Astrocyte of the cerebellum (primary cell): Measurements from ENCODE around the gene SH3PXD2B.
"Not testable (repeated sequence)": the region's sequence is repeated elsewhere in the genome, so short reads cannot be mapped to it uniquely, and the experiment has no call there.

Source experiments
- DNase-seq: peaks from one replicate; pipeline ENCODE4 v3.0.0-alpha.2; 2011; ENCODE audit warnings: low read depth
- H3K4me3 ChIP-seq: 2 replicates; pipeline ENCODE4 v1.5.1; 2011; ENCODE audit warnings: mild to moderate bottlenecking, low read depth, low read length, moderate library complexity
- in situ Hi-C: cut with HindIII; loops from 2 replicates; pipeline ENCODE4 v1.10.0; 2017; ENCODE audit warnings: low sequenced_read_pairs
- TF ChIP-seq, protein P1 (sequence below): IDR thresholded peaks from 2 replicates; pipeline ENCODE4 v1.5.1; 2012; ENCODE audit warnings: low read length, low read depth, moderate library complexity, mild to moderate bottlenecking; ENCODE audit errors: missing control alignments

Gene SH3PXD2B

DNA sequence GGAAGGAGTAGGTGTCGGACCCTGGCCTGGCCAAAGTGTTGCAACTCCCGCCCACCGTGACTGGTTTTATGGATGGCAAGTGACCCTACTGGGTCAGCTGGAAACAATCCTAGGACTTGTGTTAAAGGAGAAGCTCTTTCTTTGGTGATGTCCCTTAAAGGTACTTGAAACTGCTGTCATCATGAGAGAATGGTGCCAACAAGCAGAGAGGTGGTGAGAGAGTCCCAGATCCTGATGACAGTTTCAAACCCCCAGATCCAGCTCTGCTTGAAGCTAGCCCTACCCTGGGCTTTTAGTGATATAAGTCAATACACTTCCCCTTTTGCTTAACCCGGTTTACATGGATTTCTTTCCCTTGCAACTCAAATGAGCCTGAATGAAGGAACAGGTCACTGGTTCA is 98.3 kb downstream of the SH3PXD2B start:
- DNase-seq = no peak
- TF ChIP-seq, protein P1, sequence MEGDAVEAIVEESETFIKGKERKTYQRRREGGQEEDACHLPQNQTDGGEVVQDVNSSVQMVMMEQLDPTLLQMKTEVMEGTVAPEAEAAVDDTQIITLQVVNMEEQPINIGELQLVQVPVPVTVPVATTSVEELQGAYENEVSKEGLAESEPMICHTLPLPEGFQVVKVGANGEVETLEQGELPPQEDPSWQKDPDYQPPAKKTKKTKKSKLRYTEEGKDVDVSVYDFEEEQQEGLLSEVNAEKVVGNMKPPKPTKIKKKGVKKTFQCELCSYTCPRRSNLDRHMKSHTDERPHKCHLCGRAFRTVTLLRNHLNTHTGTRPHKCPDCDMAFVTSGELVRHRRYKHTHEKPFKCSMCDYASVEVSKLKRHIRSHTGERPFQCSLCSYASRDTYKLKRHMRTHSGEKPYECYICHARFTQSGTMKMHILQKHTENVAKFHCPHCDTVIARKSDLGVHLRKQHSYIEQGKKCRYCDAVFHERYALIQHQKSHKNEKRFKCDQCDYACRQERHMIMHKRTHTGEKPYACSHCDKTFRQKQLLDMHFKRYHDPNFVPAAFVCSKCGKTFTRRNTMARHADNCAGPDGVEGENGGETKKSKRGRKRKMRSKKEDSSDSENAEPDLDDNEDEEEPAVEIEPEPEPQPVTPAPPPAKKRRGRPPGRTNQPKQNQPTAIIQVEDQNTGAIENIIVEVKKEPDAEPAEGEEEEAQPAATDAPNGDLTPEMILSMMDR = no peak
- no peak overlapping the region for H3K4me3 ChIP-seq
- in situ Hi-C loops = no loop called here

DNA sequence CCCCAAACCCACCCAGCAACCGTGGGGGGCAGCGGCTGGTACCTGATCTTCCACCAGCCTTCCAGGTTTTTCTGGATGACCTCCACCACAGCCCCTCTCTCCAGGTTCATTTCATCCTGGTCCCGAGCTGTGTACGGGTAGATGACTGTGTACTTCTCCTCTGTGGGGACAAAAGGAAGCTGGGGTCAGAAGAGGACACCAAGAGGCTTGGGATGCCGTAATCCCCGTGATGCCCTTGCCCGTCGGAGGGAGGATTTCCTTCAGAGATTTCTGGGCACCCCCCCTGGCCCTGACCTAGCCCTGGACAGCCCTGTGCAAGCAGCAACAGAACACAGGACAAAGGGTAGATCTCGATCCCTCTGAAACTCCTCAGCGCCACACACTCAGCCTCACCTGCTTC is 100.5 kb downstream of the SH3PXD2B start:
- no peak overlapping the region for H3K4me3 ChIP-seq
- in situ Hi-C loops = no loop called here
- no peak for DNase-seq
- TF ChIP-seq, protein P1 = no peak

DNA sequence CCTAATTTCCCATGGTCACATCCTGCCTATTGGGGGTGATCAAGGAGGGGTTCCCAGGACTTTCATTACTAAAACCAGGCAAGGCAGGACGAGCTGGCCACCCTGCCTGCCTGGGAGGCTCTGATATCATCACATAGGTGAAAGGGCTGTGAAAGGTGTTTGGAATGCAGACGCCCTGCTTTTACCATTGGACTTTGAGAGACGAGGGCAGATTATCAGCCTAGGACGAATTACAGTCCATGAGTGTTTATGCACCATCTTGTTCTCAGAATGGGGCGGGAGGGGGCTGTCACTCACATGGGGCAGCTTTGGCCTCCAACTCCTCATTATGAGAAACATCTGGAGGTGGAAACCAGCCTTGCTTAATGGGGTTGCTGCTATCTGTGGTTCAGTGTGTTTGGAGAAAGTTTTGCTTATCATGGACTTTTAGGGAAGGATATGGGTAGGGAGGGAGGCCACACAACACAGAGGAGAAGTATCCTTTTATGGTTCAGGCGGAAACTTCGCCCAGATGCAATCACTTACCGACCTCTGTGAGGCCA is 101.0 kb downstream of the SH3PXD2B start:
- in situ Hi-C loops = no loop called here
- TF ChIP-seq, protein P1 = no peak
- no peak for DNase-seq
- H3K4me3 ChIP-seq = no peak overlapping the region

DNA sequence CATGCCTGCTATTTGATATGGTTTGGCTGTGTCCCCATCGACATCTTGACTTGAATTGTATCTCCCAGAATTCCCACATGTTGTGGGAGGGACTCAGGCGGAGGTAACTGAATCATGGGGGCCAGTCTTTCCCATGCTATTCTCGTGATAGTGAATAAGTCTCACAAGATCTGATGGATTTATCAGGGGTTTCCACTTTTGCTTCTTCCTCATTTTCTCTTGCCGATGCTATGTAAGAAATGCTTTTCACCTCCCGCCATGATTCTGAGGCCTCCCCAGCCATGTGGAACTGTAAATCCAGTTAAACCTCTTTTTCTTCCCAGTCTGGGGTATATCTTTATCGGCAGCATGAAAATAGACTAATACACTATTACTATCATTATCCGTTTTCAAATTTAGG is 101.8 kb downstream of the SH3PXD2B start:
- H3K4me3 ChIP-seq, DNase-seq, in situ Hi-C loops: not testable (repeated sequence)

- TF ChIP-seq, protein P1 = no peak
- H3K4me3 ChIP-seq = no peak overlapping the region
- DNase-seq = no peak
- in situ Hi-C loops = no loop called here
These were observed 103.0 kb downstream of the SH3PXD2B start for GRCh38 chr5:172351240-172351778.

DNA sequence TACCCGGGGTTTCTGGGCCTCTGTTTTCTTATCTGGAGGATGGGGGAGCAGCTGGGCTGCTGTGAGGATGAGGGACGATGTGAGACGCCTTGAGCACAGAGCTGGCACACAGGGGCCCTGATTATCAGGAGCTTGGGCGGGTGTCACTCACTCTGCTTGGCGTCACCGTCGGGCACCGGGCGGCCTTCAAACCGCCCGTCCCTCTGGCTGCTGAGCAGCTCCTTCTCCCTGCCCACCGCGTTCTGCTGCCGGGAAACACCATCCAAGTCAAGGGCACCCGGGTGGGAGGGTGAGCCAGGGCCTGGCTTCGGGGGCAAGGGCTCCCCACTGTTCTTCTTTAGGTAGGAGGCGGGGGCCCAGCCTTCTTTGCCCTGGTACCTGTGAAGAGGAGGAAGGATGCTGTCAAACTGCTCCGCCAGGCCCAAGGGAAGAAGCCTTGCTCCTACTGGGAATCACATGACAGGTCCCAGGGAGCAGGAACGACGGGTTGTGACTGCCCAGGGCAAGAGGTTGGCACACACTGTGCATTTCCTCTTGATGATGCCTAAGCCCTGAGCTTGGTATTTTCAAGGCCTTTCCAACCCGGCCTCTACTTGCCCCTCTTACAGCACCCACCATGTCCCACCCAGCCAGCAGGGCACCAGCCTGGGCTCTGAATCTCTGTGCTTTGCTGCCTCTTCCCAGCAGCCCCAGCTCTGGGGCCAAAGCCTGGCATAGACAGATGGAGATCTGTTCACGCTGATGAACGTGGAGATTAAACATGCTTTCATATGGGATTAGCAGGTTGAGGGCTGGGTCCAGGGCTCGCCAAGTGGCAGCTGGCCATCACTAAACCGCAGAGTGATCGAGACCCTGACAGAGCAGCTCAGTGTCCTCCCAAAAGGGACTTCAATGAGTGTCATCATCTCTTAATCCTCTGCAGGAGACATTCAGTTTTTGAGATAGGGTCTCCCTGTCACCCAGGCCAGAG is 103.8 kb downstream of the SH3PXD2B start:
- DNase-seq = no peak
- TF ChIP-seq, protein P1 = no peak
- in situ Hi-C loops = no loop called here
- H3K4me3 ChIP-seq = no peak overlapping the region

GRCh38 chr5:172348733-172349132 is 105.6 kb downstream of the SH3PXD2B start:
- DNase-seq, in situ Hi-C loops: not testable (repeated sequence)

More at GRCh38 chr5:172348733-172349132, 105.6 kb downstream of the SH3PXD2B start:
- H3K4me3 ChIP-seq = not testable (repeated sequence)
